ENCODE measurements around the gene COQ8A.

- TF ChIP-seq, protein P1, sequence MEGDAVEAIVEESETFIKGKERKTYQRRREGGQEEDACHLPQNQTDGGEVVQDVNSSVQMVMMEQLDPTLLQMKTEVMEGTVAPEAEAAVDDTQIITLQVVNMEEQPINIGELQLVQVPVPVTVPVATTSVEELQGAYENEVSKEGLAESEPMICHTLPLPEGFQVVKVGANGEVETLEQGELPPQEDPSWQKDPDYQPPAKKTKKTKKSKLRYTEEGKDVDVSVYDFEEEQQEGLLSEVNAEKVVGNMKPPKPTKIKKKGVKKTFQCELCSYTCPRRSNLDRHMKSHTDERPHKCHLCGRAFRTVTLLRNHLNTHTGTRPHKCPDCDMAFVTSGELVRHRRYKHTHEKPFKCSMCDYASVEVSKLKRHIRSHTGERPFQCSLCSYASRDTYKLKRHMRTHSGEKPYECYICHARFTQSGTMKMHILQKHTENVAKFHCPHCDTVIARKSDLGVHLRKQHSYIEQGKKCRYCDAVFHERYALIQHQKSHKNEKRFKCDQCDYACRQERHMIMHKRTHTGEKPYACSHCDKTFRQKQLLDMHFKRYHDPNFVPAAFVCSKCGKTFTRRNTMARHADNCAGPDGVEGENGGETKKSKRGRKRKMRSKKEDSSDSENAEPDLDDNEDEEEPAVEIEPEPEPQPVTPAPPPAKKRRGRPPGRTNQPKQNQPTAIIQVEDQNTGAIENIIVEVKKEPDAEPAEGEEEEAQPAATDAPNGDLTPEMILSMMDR (IDR thresholded peaks at IDR 0.05; ENCODE audit: poor library complexity), result no peak
- no peak for TF ChIP-seq EZH2phosphoT487 (IDR thresholded peaks at IDR 0.05; ENCODE audit: low read depth, severe bottlenecking, unreplicated experiment)
Measured at GRCh38 chr1:226904772-226905171, 35.3 kb upstream of the COQ8A start.

Data from hepatocyte (in vitro differentiated cells).